BLaER1 (cell line): Measurements from ENCODE around the gene SLC25A22.

Experiments used
- H3K27ac ChIP-seq: shearing (Covaris generic); formaldehyde crosslinking; 2 replicates; pipeline ENCODE4 v1.8.1; 2022
- H3K27me3 ChIP-seq: shearing (Covaris generic); formaldehyde crosslinking; 2 replicates; pipeline ENCODE4 v1.8.1; 2022
- H3K36me3 ChIP-seq: shearing (Covaris generic); formaldehyde crosslinking; 2 replicates; pipeline ENCODE4 v1.8.1; 2022
- H3K4me1 ChIP-seq: shearing (Covaris generic); formaldehyde crosslinking; 2 replicates; pipeline ENCODE4 v1.8.1; 2022
- H3K4me2 ChIP-seq: shearing (Covaris generic); formaldehyde crosslinking; 2 replicates; pipeline ENCODE4 v1.8.1; 2022
- H3K4me3 ChIP-seq: shearing (Covaris generic); formaldehyde crosslinking; 2 replicates; pipeline ENCODE4 v1.8.1; 2022
- H3K9ac ChIP-seq: shearing (Covaris generic); formaldehyde crosslinking; 2 replicates; pipeline ENCODE4 v1.8.1; 2022
- H3K9me3 ChIP-seq: shearing (Covaris generic); formaldehyde crosslinking; 2 replicates; pipeline ENCODE4 v1.8.1; 2022
- H4K20me1 ChIP-seq: shearing (Covaris generic); formaldehyde crosslinking; 2 replicates; pipeline ENCODE4 v1.8.1; 2022
- Cebpa-rat ChIP-seq: shearing (Covaris generic); IDR thresholded peaks from 2 replicates; pipeline ENCODE4 v1.8.1; 2022

The SLC25A22 gene

DNA sequence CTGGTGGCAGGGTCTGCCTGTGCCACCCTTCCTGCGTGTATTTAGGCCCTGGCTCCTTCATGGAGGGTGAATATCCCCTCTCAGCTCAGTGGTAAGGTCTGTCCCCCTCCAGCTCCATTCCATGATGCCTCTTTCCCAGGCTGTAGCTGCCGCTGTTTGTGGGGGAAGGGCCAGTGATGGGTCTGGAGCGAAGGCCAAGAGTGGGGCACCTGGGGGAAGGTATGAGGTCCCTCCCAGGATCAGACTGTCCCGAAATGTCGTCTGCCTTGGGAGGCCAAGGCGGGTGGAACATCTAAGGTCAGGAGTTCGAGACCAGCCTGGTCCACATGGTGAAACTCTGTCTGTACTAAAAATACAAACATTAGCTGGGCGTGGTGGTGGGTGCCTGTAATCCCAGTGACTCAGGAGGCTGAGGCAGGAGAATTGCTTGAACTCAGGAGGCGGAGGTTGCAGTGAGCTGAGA lies 35.8 kb upstream of the SLC25A22 start:
- Histone ChIP-seq H3K27me3 (peaks cover 58% of the 10 kb centered on the region), H3K9me3 (no peaks in the 10 kb centered on the region), H3K36me3 (peaks cover 27% of the 10 kb centered on the region), H3K9ac (peak overlapping the region; percentile 81; the same call in 1 of the 2 replicates), H4K20me1 (peaks cover 90% of the 10 kb centered on the region), H3K4me1 (peaks cover 63% of the 10 kb centered on the region), H3K27ac (no peak overlapping the region), H3K4me2 (peak overlapping the region; percentile 98), H3K4me3 (peak overlapping the region; percentile 79)
- TF ChIP-seq Cebpa-rat, result no peak

DNA sequence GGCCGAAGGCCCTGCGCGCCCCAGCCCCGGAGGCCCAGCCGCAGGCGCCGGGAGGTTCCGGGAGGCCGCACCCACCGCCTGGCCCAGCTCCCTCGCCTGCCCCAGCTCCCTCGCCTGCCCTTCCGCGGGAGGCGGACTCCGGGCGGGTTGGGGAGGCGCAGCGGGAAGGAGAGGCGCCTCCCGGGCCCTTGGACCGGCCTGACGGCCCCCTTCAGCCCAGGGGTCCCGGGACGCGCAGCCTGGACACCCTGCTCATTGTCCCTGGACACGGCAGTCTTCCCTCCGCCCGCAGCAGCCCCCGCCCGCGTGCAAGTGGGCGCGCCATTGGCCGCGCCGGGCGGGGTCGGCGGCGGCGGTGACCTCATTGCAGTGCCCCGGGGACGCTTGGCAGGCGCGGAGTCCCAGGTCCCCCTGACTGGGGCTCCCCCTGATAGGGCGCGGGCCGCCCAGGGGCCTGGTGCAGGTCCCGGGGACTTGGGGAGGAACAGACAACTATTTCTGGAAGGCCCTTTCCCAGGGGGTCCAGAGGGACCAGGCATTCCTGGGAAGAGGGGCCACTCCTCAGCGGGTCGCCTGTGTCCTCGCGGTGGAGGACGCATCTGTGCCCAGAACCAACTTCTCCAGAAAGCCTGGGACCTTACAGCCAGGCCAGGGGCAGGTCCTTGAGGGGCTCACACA lies 35.2 kb upstream of the SLC25A22 start:
- peaks cover 64% of the 10 kb centered on the region for H3K27me3 ChIP-seq
- H3K4me3 ChIP-seq, result peak overlapping the region; percentile 79
- H3K36me3 ChIP-seq, result peaks cover 21% of the 10 kb centered on the region
- H4K20me1 ChIP-seq, result peaks cover 91% of the 10 kb centered on the region
- H3K27ac ChIP-seq, result peak overlapping the region; percentile 74
- no peak for TF ChIP-seq Cebpa-rat
- peaks cover 69% of the 10 kb centered on the region for H3K4me1 ChIP-seq
- peak overlapping the region; percentile 98 for H3K4me2 ChIP-seq
- peak overlapping the region; percentile 81 for H3K9ac ChIP-seq
- H3K9me3 ChIP-seq, result no peaks in the 10 kb centered on the region

DNA sequence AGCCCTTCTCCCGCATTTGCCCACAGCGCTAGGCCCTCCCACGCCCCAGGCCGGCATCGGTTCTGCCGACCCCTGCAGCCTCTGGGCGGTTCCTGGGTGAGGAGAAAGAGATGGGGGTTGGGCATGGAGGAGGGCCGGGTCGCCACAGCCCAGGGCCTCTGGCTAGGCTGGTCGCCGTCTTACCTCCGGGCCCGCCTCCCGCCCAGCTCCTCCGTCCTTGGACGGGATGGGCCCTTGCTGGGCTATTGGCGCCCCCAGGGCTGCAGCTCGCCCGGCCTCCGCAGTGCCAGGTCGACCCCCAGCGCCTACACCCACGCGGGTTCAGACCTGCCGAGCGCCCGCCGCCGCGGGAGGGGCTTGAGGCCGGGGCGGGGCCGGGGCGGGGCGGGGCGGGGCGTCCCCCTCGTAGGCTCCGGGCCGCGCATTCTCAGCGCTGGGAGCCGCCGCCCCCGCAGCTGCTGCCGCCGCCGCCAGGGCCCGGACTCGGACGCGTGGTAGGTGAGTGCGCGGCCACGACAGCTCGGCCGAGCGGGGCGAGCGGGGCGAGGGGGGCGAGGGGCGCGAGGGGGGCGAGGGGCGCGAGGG lies 34.5 kb upstream of the SLC25A22 start, which contains the start of gene CD151:
TSS of gene CD151 (plus strand) at position 424 of the 585 bp plus-strand sequence. CDS start 3,118 bp downstream, outside the sequence.
- peaks cover 92% of the 10 kb centered on the region for H4K20me1 ChIP-seq
- H3K9me3 ChIP-seq, result no peaks in the 10 kb centered on the region
- no peak for TF ChIP-seq Cebpa-rat
- peaks cover 72% of the 10 kb centered on the region for H3K4me1 ChIP-seq
- H3K36me3 ChIP-seq, result peaks cover 15% of the 10 kb centered on the region
- H3K9ac ChIP-seq, result peak within 1 kb of the TSS; percentile 81
- peak within 1 kb of the TSS; percentile 100 for H3K4me2 ChIP-seq
- peaks cover 70% of the 10 kb centered on the region for H3K27me3 ChIP-seq
- H3K4me3 ChIP-seq, result peak within 1 kb of the TSS; percentile 79
- peak within 1 kb of the TSS; percentile 74 for H3K27ac ChIP-seq

DNA sequence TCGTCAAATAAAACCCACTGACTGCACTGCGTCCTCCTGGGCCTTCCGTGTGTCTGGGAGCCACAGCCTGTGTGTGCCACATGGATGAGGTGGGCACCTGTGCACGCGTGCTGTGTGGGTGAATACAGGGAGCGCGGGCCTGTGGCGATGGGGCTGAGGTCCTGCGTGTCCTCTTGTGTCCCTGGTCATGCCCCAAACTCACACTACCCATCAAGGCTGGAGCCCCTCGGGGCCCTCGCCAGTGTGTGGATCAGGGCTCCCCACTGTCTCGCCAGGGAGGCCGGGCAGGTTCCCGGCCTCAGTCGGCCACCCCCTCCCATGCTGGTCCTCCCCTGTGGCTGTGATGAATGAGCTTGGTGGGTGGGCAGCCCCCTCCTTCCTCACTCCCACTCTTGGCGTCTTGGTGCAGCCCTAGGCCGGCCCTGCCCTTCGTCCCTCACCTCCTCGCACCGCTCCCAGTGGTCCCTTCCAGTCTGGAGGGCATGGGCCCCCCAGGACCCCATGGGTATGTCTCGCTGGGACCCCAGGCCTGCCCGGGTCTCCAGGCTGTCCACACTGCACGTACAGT lies 34.0 kb upstream of the SLC25A22 start:
- 0 out of 2 replicates have a peak overlapping the region, but pooled peaks have one; percentile 22 for H3K27ac ChIP-seq
- H3K4me1 ChIP-seq, result peaks cover 77% of the 10 kb centered on the region
- no peak for TF ChIP-seq Cebpa-rat
- H3K36me3 ChIP-seq, result peaks cover 10% of the 10 kb centered on the region
- H3K9me3 ChIP-seq, result no peaks in the 10 kb centered on the region
- H3K9ac ChIP-seq, result peak overlapping the region; percentile 53; the same call in 1 of the 2 replicates
- H3K27me3 ChIP-seq, result peaks cover 76% of the 10 kb centered on the region
- peak overlapping the region; percentile 100 for H3K4me2 ChIP-seq
- peaks cover 92% of the 10 kb centered on the region for H4K20me1 ChIP-seq
- H3K4me3 ChIP-seq, result peak overlapping the region; percentile 65

DNA sequence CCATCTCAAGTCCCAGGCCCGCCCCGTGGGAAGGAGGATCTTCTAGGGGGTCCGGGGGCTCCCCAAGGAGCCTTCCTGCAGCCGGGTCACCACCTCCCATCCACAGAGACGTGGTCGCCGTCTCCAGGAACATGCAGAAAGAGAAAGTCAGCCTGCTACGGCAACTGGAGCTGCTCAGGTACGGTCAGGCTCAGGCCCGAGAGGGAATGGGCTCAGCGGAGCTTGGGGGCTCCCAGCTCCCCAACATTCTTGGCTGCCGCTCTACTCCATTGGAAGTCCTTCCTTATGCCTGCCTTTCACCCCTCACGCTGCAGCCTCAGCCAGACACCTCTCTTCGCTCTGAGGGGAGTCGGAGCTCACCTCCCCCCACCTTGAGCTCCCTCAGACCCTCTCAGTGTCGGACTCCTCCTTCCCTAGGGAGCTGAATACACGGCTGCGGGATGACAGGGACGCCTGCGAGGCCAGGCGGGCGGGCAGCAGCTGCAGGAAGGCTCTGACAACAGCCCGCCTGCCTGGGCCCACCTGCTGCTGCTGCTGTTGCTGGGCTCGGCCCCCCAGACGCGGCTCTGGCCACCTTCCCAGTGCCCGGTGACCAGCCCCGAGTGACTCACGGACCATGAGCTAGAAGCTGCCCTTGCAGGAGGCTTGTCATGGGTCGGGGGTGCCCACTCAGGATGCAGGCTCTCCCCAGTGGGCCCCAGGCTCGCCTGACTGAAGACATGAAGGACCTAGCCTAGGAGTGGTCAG lies 33.2 kb upstream of the SLC25A22 start:
- Histone ChIP-seq H3K4me3 (peak overlapping the region; percentile 64; the same call in 1 of the 2 replicates), H3K27me3 (peaks cover 84% of the 10 kb centered on the region), H3K4me1 (peaks cover 85% of the 10 kb centered on the region), H3K9me3 (no peaks in the 10 kb centered on the region), H3K27ac (no peak overlapping the region), H3K4me2 (peak overlapping the region; percentile 100), H3K9ac (no peak overlapping the region), H4K20me1 (peaks cover 92% of the 10 kb centered on the region), H3K36me3 (peaks cover 2% of the 10 kb centered on the region)
- no peak for TF ChIP-seq Cebpa-rat

DNA sequence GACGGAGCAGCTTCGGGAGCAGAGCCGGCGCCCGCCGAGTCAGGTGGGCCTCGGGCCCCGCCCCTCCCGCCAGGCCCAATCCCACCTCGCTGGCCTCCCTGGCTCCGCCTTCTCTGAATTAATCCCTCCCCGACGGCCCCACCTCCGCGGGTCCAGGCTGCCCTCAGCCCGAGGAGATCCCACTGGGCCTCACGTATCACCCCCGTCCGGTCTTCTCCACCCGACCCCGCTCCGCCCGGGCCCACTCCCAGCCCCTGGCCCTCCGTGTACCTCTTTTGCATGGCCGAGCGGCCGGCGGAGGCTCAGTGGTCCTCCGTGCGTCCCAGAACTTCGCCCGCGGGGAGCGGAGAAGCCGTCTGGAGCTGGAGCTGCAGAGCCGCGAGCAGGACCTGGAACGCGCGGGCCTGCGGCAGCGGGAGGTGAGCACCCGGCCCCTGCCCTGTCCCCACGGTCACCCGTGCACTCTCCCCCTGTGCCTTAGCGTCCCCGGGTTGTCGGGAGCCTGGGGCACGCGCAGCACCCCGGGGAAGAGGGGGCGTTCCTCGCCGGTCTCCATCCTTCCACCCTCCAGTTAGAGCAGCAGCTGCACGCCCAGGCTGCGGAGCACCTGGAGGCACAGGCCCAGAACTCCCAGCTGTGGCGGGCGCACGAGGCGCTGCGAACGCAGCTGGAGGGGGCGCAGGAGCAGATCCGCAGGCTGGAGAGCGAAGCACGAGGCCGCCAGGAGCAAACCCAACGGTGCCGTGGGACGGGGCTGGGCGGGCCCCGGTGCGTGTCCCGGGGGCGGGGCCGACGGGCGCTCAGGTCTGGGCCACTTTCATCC lies 32.4 kb upstream of the SLC25A22 start:
- H3K27me3 ChIP-seq, result peaks cover 91% of the 10 kb centered on the region
- peak overlapping the region; percentile 64 for H3K4me3 ChIP-seq
- no peak overlapping the region for H3K27ac ChIP-seq
- H3K36me3 ChIP-seq, result peaks cover 4% of the 10 kb centered on the region
- peak overlapping the region; percentile 100 for H3K4me2 ChIP-seq
- H3K9ac ChIP-seq, result no peak overlapping the region
- H4K20me1 ChIP-seq, result peaks cover 92% of the 10 kb centered on the region
- no peaks in the 10 kb centered on the region for H3K9me3 ChIP-seq
- no peak for TF ChIP-seq Cebpa-rat
- H3K4me1 ChIP-seq, result peaks cover 93% of the 10 kb centered on the region

DNA sequence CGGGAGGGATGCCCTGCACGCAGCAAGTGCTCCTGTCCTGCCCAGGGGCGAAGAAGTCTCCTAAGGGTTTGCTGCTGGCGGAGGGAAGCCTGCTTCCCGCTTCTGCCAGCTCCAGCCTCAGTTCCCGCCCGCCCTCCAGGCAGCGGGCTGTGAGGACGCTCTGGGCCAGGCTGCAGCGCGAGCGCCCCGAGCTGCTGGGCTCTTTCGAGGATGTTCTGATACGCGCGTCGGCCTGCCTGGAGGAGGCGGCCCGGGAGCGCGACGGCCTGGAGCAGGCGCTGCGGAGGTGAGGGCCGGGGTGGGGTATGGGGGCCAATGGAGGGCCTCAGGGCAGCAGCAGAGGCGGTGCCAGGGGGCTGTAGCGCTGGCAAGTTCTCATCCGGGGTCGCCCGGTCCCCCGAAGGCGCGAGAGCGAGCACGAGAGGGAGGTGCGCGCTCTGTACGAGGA lies 31.8 kb upstream of the SLC25A22 start:
- H3K4me2 ChIP-seq, result peak overlapping the region; percentile 100
- 0 out of 2 replicates have a peak overlapping the region, but pooled peaks have one; percentile 38 for H3K9ac ChIP-seq
- no peaks in the 10 kb centered on the region for H3K9me3 ChIP-seq
- H4K20me1 ChIP-seq, result peaks cover 93% of the 10 kb centered on the region
- no peak overlapping the region for H3K27ac ChIP-seq
- H3K27me3 ChIP-seq, result peaks cover 95% of the 10 kb centered on the region
- H3K4me1 ChIP-seq, result peaks cover 94% of the 10 kb centered on the region
- H3K4me3 ChIP-seq, result peak overlapping the region; percentile 64
- H3K36me3 ChIP-seq, result peaks cover 10% of the 10 kb centered on the region
- TF ChIP-seq Cebpa-rat, result no peak

DNA sequence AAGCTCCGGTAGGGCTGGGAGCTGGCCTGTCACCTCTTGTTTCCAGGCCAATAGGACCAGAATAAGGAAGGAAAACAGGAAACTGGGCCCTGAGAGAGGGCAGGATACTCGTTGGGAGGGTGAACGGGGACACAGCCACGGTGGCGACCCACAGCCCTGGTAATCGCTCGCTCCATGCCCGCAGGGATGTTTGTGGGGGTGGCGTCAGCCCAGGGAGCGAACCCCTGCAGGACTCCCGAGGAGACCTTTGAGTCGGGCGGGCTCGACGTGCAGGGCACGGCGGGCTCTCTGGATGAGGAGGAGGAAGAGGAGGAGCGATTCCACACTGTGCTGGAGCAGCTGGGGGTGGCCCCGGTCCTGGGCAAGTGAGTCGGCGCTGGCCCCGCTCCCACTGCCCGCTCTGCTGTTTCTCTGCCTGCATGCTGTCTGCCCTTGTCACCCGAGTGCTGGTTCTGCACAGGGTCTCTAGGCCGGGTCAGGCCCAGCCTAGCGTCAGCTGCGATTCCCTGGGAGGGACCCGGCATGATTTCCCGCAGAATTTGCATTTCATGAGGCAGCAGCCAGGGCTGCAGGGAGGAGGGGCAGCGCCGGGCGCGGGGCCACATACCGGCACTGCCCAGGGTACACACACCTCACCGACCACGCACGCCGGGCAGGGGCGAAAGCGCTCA lies 31.2 kb upstream of the SLC25A22 start:
- Histone ChIP-seq H3K4me1 (peaks cover 94% of the 10 kb centered on the region), H3K27me3 (peaks cover 92% of the 10 kb centered on the region), H3K36me3 (peaks cover 16% of the 10 kb centered on the region), H3K4me3 (peak overlapping the region; percentile 64), H3K9ac (peak overlapping the region; percentile 38; the same call in 1 of the 2 replicates), H4K20me1 (peaks cover 93% of the 10 kb centered on the region), H3K27ac (no peak overlapping the region), H3K9me3 (no peaks in the 10 kb centered on the region), H3K4me2 (peak overlapping the region; percentile 100)
- no peak for TF ChIP-seq Cebpa-rat
